Muscle of back (tissue), 11 donors: ENCODE measurements around the gene QPCT. TPM values are rescaled to one million over a fixed set of nuclear protein-coding genes. Genes with fewer than 3 reads are reported as not detected.

Experiments
- DNase-seq, 3 donors: peaks; one replicate each; pipeline versions ENCODE4 v3.0.0 to v3.0.0-alpha.2; 2013
- polyA plus RNA-seq, 10 donors: library from polyadenylated mRNA; unstranded; fragments of 120-200 nt; gene quantifications; one replicate each; pipeline ENCODE4 v1.2.1, GENCODE V29; 2013; ENCODE audit not compliant: insufficient read length in 10 of 10

The QPCT gene
- polyA plus RNA-seq, 10 donors = 5.9 to 21.5 (median 9.3) TPM

DNA sequence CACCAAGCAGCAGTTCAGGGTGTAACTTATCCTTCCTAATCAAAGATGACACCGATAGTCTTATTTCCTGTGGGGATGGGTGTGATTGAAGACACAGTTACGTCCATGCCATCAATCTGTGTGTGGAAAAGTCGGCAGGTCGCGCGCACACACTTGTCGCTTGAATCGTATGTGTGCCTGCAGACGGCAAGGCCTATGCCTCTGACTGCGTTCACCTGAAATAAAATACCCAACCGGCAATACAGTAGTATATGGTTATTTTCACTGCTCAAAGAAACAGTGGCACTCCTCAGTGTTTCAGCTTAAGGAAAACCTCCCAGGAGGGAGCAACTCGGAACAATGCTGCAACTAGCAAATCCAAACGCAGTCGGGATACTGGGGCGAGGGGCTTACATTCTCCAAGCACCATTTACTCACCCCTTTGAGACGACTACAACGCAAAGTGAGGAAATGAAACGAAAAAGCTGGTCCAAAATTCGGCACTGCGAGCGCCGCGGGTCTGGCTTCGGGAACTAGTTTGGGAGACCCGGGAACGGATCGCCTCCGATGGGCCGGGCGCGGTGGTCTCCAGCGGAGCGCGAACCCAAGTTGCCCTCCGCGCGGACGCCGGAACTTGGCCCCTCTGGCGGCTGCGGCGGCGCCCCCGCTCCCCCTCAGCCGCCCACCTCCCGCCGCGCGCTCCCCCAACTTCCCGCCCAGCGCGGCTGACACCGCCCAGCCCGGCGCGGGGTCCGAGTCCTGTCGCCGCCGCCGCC lies 20.5 kb upstream of the QPCT start:
- DNase-seq = peak in 2 of 3 donors; percentile 48 to 84

DNA sequence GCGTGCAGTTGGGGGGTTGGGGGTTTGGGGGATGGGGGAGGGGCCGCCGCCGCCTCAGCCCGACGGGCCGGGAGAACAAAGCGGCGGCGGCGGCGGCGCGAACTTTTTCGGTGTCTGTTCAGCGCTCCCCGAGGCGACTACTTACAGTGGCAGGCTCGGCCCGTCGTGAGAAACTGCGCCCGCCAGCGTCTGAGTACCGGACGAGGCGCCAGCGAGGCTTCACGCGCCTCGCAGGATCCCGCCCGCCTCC lies 20.0 kb upstream of the QPCT start:
- DNase-seq = no peak

DNA sequence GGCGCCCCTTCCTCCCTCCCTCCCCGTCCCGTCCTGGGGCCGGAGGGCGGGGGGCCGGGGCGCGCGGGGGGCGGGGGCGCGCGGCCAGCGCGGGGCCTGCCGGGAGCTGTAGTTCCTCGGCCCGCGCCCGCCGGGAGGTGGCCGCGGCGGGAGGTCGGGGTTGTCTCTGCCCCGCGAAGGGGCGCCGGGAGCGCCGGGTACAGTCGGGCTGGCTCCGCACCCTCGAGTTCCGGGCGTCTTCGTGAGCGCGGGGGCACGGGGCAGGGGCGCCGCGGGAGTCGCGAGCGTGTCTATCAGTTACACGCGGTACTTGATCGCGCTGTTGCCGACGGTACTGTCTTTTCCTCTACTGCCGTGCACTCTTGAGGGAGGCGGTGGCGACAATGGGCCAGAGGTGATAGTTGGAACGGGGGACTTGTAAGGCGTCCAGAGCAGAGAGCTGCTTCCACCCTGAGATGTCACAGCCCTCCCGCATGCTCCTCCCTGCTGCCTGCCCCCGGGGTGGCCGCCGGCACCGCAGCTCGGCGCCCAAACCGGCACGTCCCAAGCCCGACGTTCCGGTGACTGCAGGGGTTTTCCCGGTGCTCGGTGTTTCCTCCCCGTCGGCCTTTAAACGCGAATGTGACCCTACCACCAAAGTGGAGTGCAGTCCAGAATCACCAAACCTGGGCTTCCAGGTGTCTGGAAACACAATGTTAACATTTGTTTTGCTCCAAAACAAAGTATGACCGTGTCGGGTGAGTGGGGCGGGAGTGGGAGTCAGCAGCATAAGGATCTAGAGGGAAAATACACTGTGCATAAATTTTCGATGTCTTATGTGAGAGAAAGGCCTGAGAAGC lies 19.4 kb upstream of the QPCT start, which contains the start of gene PRKD3:
Gene PRKD3, minus strand, starts transcription at position 48 of the 839 bp plus-strand sequence. CDS start 8,309 bp downstream, outside the sequence.
- peak; percentile 74 to 93 (median 89) for DNase-seq

DNA sequence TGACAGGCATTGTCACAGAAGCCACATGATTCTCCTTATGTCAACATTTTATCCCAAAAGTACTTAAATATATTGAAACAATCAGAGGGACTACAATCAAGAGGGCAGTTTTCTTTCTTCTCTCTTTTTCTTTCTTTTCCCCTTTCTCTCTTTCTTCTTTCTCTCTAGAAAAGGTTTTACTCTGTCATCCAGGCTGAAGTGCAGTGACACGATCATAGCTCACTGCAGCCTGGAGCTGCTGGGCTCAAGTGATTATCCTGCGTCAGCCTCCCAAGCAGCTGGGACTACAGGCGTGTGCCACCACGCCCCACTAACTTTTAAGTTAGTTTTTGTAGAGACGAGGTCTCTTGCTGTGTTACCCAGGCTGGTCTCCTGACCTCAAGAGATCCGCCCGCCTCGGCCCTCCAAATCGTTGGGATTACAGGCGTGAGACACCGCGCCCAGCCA lies 18.8 kb upstream of the QPCT start:
- DNase-seq = no peak

DNA sequence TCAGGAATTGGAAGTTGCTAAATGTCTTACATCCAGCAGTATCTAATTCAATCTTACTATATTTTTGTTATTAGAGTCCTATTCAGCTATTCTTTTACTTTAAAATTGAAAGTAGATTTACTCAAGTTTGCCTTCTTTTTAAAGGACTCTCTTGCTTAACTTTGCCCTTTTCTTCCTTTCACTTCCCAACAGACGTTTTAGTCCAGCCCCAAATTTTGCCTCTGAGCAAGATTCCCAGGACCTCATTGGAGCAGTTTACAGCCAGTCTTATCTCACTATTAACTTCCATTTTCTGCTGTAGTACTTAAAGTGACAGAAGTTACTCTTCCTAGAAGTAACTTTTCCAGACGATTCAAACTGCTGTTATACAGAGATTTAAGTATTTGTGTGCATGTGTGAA lies 18.1 kb upstream of the QPCT start:
- peak; percentile 70 to 85 (median 72) for DNase-seq

DNA sequence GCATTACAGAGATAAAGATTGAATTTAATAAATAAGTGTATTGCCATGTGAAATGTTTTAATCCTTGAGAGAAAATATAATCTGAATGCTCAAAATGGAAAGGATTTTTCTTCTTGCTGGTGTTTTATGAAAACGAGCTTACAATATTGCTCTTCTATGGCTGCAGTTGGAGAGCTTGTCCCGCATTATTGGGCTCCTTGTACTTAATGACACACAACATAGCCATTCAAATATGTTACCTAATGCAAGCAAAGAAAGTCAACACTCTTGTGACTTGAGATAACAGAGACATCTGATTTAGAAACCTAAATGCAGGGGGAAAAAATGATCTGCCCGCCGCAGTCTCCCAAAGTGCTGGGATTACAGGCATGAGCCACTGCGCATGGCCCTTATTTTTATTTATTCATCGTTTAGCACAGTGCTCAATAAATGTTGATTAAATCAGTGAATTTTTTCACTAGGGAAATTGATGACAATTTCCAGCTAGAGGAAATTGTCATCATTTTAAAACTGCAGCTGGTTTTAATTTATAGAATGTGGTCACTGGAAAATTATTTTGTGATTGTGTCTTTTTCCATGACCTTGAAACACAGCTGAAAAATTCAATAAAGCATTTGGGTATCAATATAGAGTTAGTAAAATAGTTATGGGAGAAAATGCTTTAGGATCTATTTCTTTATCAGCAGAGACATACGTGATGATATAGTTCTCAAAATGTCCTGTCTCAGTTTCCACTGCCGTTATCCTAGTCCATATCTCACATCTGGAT lies 17.4 kb upstream of the QPCT start:
- no peak for DNase-seq

DNA sequence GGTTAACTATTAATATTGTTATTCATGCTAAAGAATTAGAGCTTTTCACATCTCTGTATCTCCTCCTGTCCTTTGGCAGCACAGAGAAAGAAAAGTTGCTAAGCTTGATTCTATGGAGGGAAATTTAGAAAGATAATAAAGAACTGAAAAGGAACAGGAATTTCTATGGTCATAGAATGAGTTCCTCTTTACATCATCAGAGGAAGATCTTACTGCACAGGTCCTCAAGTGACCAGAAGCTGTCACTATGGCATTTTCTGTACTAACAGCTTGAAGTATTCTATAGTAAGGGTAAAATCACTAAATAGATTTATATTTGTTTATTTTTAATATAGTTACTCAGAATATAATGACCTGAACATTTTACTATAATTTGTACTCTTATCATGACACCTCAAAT lies 13.7 kb upstream of the QPCT start:
- DNase-seq = no peak

DNA sequence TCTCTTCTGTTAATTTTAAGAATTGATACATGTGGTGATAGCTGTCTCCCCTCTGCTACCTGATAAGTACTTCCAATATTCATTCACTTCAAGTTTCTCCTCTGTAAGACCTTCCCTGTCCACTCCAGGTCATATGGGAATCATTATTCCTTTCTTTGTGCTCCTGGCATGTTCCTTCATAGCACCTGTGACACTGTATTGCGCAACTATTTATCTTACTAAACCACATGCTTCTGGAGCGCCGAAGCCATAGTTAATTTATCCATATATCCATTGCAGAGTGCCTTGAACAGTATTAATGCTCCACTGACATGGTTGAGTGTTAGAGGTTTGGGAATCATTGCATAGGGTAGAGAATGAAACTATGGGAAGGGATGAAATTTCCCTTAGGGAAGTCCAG lies 11.9 kb upstream of the QPCT start:
- DNase-seq = no peak

DNA sequence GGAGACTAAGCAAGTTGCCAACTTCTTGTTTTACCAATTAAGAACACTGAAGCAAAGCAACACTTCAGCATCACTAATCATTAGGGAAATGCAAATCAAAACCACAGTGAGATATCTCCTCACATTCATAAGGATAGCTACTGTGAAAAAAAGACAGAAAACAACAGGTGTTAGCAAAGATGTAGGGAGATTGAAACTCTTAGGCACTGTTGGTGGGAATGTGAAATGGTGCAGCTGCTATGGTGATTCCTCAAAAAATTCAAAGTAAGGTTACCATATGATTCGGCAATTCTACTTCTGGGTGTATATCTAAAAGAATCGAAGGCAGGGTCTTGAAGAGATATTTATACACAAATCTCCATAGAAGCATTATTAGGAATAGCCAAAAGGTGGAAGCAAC lies 11.2 kb upstream of the QPCT start:
- no peak for DNase-seq

DNA sequence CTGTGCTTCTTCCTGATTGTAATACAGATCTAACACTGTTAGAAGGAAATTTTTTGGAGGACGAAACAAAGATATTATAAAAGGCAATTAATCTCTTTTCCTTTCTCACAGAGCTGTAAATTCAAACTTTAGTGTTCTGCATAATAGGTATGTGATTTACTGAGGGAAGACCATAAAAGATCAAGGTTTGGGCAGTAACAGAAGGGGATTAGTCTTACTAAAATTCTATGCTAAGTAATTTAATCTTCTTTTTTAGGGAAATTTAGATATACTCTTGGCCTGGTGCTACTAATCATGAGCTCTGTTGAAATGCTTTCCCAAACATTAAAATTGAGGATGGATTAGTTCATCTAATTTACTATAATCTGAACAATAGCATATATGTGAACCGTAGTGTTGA lies 8.8 kb upstream of the QPCT start:
- DNase-seq = no peak

DNA sequence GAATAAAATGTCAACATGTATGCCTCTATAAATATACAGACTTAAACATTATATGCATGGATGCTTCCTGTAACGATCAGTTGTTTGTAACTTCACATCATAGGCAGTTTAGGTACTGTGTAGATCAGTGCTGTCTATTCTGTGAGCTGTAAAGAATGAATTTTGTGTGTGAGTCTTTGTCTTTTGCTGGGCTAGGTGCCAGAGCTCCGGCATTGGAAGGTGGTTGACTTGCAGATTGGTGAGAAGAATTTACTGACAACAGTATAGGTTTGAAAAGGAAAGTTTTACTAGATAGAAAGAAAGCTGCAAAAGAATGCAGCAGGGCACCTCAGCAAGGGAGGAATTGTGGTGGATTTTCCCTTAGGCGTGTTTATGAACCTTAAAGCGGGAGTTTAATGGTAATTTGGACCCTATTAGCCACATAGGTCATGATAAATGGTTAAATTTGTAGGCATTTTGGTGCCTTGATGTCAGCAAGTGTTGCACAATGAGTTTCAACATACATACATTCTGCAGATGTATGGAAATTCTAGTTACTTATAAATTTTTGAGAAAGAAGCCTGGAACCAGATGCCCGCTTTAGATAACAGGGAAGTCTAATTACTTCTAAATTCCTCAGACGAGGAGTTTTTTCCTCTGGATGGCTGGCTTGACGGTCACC lies 6.7 kb upstream of the QPCT start:
- no peak for DNase-seq

DNA sequence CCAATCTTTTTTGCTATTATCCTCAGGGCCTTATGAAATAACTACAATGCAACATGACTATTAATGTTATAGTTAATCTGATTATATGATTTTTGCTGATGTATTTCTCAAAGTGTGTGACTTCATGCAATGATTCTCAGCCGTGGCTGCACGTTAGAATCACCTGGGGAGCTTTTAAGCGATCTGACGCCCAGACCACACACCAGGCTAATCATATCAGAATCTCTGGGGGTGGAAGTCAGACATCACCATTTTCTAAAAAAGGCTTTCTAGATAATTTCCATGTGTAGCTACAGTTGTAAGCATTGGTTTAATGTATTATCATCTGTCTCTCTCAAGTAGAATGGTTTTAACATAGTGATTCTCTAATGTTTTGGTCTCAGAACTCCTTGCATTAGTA lies 5.5 kb upstream of the QPCT start:
- peak in 1 of 3 donors; percentile 6 for DNase-seq

DNA sequence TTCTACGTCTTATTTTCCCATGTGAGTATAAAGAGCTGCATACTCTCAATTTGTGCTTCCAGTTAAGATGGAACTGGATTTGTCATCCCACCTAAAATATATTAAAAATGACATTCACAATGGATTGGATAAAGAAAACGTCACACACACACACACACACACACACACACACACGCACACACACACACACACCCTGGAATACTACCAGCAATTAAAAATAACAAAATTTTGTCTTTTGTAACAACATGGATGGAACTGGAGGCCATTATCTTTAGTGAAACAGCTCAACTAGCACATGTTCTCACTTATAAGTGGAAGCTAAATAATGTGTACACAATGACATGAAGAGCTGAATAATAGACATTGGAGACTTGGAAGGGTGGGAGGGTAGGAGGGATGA lies 3.8 kb upstream of the QPCT start:
- DNase-seq = no peak

DNA sequence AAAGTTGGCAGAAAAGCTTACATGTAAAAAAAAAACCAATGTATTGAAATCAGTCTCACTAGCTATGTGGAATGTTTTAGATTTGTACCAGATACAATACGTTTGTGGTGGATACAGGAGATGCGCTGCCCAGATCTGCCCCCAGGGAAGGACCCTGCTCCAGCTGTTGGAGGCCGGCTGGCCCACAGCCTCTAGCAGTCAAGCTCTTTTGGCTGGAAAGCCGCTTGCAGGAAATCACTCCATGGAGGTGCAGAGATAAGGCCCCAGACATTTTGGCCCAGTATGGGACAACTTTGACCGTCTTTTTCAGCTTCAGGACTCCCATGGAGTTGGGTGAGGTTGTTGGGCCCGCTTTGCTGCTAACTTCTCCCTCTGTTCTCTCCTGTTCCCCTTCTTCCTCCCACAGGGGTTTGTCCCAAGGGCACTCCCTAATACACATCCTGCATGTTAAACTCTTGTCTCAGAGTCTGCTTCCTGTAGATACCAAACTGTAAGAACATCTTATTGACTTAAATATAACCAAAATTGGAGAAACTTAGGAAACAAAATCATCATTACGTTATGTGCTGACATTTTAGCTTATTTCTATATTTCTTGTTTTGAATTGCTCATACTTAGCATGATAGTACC lies 1.7 kb upstream of the QPCT start:
- DNase-seq = peak in 2 of 3 donors; percentile 75 to 88

DNA sequence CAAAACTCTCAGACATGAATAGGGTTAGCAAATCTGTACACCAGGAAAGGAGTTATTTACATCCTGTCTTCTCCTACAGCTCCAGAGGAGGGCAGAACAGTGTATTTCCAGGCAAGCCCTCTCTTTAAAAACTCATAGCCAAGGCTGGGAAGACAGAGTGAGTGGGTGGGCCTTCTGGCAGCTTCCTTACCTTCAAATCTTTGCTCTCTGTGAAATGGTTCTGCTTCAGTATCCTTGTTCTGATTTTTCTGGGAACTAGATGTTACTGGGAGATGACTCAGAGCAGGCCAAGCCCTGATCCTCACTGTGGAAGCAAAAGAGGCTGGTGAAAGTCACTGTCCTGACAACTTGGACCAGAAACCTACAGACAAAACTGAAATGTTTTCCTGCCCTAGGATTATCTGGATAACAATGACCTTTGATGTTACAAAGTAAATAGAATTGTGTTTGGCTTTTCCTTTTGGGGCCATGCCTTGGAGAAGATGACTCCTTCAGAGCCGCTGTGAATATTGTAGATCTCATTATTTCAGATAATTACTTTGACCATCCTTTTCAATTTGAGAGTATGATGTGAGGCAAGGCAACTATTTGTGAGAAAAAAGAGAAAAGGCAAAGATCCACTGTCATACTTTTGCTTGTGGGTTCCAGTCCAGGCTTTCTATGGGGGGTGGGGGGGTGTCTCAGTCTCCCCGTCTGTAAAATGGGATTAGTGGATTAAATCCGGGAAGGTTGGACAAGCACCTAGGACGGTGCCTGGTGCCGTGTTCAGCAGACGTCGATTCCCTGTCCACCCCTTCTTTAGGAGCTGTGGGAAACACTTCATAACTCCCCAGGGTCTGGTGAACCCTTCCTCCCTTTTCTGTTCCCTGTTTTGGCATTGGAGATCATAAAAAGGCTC lies 644 bp upstream of the QPCT start:
- DNase-seq = peak; percentile 50 to 80 (median 64)

DNA sequence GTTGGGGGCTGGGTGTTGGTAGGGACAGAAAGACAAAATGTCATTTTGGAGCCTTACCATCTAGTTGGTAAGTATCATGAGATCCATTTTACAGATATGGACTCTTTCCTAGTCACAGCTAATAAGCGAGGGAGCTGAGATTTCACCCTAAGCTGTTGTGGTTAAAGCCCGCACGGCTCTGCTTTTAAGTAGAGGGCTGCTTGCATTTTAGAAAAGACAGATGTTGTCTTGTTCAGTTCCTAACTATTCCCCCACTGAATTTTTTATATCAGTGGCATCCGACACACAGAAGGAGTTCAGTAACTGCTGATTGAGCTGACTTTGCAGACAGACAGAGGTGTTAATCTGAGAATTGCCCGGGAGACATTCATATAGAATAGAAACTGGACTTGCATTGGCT lies 3.7 kb downstream of the QPCT start:
- DNase-seq = no peak

DNA sequence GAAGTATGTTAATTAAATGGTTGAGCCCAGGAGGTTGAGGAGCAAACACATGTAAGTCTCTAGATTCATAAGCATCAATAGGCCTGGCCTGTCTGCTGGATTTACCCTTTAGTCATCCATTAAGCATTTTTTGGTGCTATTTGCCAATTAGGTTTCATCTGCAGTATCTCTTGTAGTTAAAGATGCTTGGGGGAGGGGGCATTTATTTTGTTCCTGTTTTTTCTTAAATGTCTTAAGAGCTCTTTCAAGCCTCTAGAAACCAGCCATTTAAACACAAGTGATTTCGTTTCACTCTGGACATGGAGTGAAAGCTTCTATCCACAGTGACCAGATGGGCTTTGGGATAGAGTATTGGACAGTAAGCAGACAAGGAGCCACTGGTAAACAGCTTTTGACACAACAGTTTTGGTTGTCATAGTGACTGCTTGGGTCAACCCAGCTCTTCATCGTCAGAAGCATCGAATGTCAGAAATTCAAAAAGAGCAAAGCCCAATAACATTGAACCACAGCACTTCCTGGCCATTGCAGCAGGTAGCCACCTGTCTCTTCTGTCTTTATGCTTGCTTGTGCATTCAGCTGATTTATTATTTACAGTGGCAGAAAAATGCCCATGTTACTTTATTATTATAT lies 4.9 kb downstream of the QPCT start:
- DNase-seq = no peak

DNA sequence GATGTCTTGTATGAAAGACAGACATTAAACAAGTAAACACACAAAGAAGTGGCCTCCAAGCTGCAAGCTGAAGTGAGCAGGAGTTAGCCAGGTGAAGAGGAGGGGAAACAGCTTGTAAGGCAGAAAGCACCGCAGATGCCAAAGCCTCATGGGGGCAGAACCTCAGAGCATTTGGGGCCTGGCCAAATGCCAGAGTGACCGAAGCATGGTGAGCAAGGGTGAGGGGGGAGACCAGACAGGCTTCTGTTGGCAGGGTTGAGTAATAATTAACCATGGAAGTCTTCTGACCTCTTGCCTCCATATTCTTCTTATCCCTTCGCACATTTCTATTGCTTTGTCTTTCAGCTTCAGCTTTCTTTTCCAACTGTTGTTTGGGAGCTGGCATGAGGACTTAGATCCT lies 5.6 kb downstream of the QPCT start:
- no peak for DNase-seq

DNA sequence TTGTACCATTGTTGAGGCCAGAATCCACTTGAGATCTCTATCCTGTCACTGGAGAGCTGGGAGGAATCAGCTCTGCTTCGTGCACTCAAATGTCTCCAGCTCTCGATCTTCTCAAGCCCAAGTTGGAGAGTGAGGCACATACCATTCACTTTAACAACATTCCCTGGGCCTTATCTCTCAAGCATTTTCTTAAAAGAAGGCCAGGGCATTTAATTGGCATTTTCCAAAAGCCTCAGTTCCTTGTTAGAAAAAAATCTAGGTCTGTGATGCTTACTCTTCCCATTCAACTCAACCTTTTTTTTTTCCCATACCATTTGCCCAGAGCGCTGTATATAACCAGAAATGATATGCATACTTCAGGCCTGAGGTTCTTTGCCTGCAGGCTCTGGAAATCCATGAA lies 10.1 kb downstream of the QPCT start:
- no peak for DNase-seq

DNA sequence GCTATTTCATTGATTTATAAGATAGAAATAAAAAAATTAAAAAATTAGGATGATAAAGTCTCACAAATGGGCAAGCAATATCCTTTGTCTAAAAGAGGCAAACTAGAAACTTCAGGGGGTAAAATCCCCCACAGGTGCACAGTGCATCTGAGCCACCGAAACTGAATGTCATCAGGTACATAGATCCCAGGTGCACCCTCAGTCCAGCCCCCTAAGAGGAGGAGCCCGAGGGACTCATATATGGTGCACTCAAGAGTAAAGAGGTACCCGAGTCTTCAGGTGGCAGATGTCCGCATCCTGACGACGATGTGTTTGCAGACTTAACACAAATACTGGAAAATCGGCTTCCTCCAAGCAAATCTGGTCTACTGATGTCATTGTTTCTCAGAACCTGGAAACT lies 11.3 kb downstream of the QPCT start:
- no peak for DNase-seq
